ENCODE results near the gene DBNL.
A peak's percentile ranks its signal among the peaks of the same experiment; 100 is the strongest.

The DBNL gene

GRCh38 chr7:44103923-44104859, 59.7 kb downstream of the DBNL start, which contains the start of gene AEBP1:
TSS of gene AEBP1 (plus strand) at chr7:44104345. CDS start at chr7:44104666, 321 bp downstream.
- Histone ChIP-seq H3K9ac (ENCODE audit: low read depth, low read length) (peak within 1 kb of the TSS; percentile 30; the same call in 1 of the 2 replicates), H3K4me1 (ENCODE audit: insufficient read depth, low read length) (peaks cover 10% of the 10 kb centered on the region; the same call in 1 of the 2 replicates), H3K36me3 (ENCODE audit: insufficient read depth, low read length) (peaks cover 3% of the 10 kb centered on the region; the same call in 1 of the 2 replicates), H3K27ac (ENCODE audit: low read depth, low read length) (no peak within 1 kb of the TSS), H3K27me3 (ENCODE audit: insufficient read depth, low read length) (peaks cover 20% of the 10 kb centered on the region), H3K4me3 (ENCODE audit: low read length) (peak within 1 kb of the TSS; percentile 57), H3K9me3 (ENCODE audit: insufficient read depth, low read depth, low read length) (no peaks in the 10 kb centered on the region)
- WGBS: 2% methylated on average over 70 of the region's 87 CpGs

- Histone ChIP-seq H3K36me3 (ENCODE audit: insufficient read depth, low read length) (peaks cover 3% of the 10 kb centered on the region; the same call in 1 of the 2 replicates), H3K4me3 (ENCODE audit: low read length) (peak overlapping the region; percentile 57), H3K9ac (ENCODE audit: low read depth, low read length) (0 out of 2 replicates have a peak overlapping the region, but pooled peaks have one; percentile 30), H3K9me3 (ENCODE audit: insufficient read depth, low read depth, low read length) (no peaks in the 10 kb centered on the region), H3K27me3 (ENCODE audit: insufficient read depth, low read length) (peaks cover 20% of the 10 kb centered on the region), H3K4me1 (ENCODE audit: insufficient read depth, low read length) (peaks cover 10% of the 10 kb centered on the region; the same call in 1 of the 2 replicates), H3K27ac (ENCODE audit: low read depth, low read length) (no peak overlapping the region)
- WGBS: 18% methylated on average over 26 of the region's 28 CpGs
Measured at GRCh38 chr7:44104860-44105771, 60.6 kb downstream of the DBNL start.

GRCh38 chr7:44105832-44106231, 61.3 kb downstream of the DBNL start:
- H3K27ac ChIP-seq (ENCODE audit: low read depth, low read length): no peak overlapping the region
- 91% methylated on average over 2 of the region's 2 CpGs for WGBS
- no peaks in the 10 kb centered on the region for H3K9me3 ChIP-seq (ENCODE audit: insufficient read depth, low read depth, low read length)
- peaks cover 10% of the 10 kb centered on the region; the same call in 1 of the 2 replicates for H3K4me1 ChIP-seq (ENCODE audit: insufficient read depth, low read length)
- peak overlapping the region; percentile 57; the same call in 1 of the 2 replicates for H3K4me3 ChIP-seq (ENCODE audit: low read length)
- H3K27me3 ChIP-seq (ENCODE audit: insufficient read depth, low read length): peaks cover 20% of the 10 kb centered on the region
- no peak overlapping the region for H3K9ac ChIP-seq (ENCODE audit: low read depth, low read length)
- peaks cover 6% of the 10 kb centered on the region; the same call in 1 of the 2 replicates for H3K36me3 ChIP-seq (ENCODE audit: insufficient read depth, low read length)

- WGBS: 88% methylated on average over 10 of the region's 10 CpGs
- H3K27me3 ChIP-seq (ENCODE audit: insufficient read depth, low read length): peaks cover 20% of the 10 kb centered on the region
- peaks cover 11% of the 10 kb centered on the region; the same call in 1 of the 2 replicates for H3K36me3 ChIP-seq (ENCODE audit: insufficient read depth, low read length)
- H3K9ac ChIP-seq (ENCODE audit: low read depth, low read length): no peak overlapping the region
- no peak overlapping the region for H3K4me3 ChIP-seq (ENCODE audit: low read length)
- peaks cover 10% of the 10 kb centered on the region; the same call in 1 of the 2 replicates for H3K4me1 ChIP-seq (ENCODE audit: insufficient read depth, low read length)
- no peak overlapping the region for H3K27ac ChIP-seq (ENCODE audit: low read depth, low read length)
- no peaks in the 10 kb centered on the region for H3K9me3 ChIP-seq (ENCODE audit: insufficient read depth, low read depth, low read length)
Measured at GRCh38 chr7:44106311-44107065, 62.0 kb downstream of the DBNL start.

- 95% methylated on average over 18 of the region's 18 CpGs for WGBS
- Histone ChIP-seq H3K9me3 (ENCODE audit: insufficient read depth, low read depth, low read length) (no peaks in the 10 kb centered on the region), H3K4me1 (ENCODE audit: insufficient read depth, low read length) (peaks cover 10% of the 10 kb centered on the region; the same call in 1 of the 2 replicates), H3K27ac (ENCODE audit: low read depth, low read length) (no peak overlapping the region), H3K9ac (ENCODE audit: low read depth, low read length) (no peak overlapping the region), H3K27me3 (ENCODE audit: insufficient read depth, low read length) (peaks cover 20% of the 10 kb centered on the region), H3K36me3 (ENCODE audit: insufficient read depth, low read length) (peaks cover 11% of the 10 kb centered on the region; the same call in 1 of the 2 replicates), H3K4me3 (ENCODE audit: low read length) (no peak overlapping the region)
Measured at GRCh38 chr7:44107116-44107960, 62.8 kb downstream of the DBNL start.

GRCh38 chr7:44107961-44108767, 63.7 kb downstream of the DBNL start:
- H3K27ac ChIP-seq (ENCODE audit: low read depth, low read length): no peak overlapping the region
- 92% methylated on average over 21 of the region's 21 CpGs for WGBS
- peaks cover 15% of the 10 kb centered on the region; the same call in 1 of the 2 replicates for H3K36me3 ChIP-seq (ENCODE audit: insufficient read depth, low read length)
- no peak overlapping the region for H3K4me3 ChIP-seq (ENCODE audit: low read length)
- no peak overlapping the region for H3K9ac ChIP-seq (ENCODE audit: low read depth, low read length)
- no peaks in the 10 kb centered on the region for H3K9me3 ChIP-seq (ENCODE audit: insufficient read depth, low read depth, low read length)
- peaks cover 16% of the 10 kb centered on the region; the same call in 1 of the 2 replicates for H3K4me1 ChIP-seq (ENCODE audit: insufficient read depth, low read length)
- peaks cover 14% of the 10 kb centered on the region for H3K27me3 ChIP-seq (ENCODE audit: insufficient read depth, low read length)

GRCh38 chr7:44108768-44109750, 64.6 kb downstream of the DBNL start:
- peaks cover 14% of the 10 kb centered on the region; the same call in 1 of the 2 replicates for H3K4me1 ChIP-seq (ENCODE audit: insufficient read depth, low read length)
- no peak overlapping the region for H3K4me3 ChIP-seq (ENCODE audit: low read length)
- peaks cover 6% of the 10 kb centered on the region for H3K27me3 ChIP-seq (ENCODE audit: insufficient read depth, low read length)
- peaks cover 21% of the 10 kb centered on the region for H3K36me3 ChIP-seq (ENCODE audit: insufficient read depth, low read length)
- H3K9ac ChIP-seq (ENCODE audit: low read depth, low read length): no peak overlapping the region
- no peak overlapping the region for H3K27ac ChIP-seq (ENCODE audit: low read depth, low read length)
- H3K9me3 ChIP-seq (ENCODE audit: insufficient read depth, low read depth, low read length): no peaks in the 10 kb centered on the region
- 88% methylated on average over 21 of the region's 21 CpGs for WGBS

- WGBS: 96% methylated on average over 18 of the region's 18 CpGs
- Histone ChIP-seq H3K9ac (ENCODE audit: low read depth, low read length) (no peak overlapping the region), H3K36me3 (ENCODE audit: insufficient read depth, low read length) (peaks cover 30% of the 10 kb centered on the region), H3K4me3 (ENCODE audit: low read length) (no peak overlapping the region), H3K27ac (ENCODE audit: low read depth, low read length) (no peak overlapping the region), H3K9me3 (ENCODE audit: insufficient read depth, low read depth, low read length) (no peaks in the 10 kb centered on the region), H3K27me3 (ENCODE audit: insufficient read depth, low read length) (peaks cover 4% of the 10 kb centered on the region), H3K4me1 (ENCODE audit: insufficient read depth, low read length) (peaks cover 13% of the 10 kb centered on the region; the same call in 1 of the 2 replicates)
Measured at GRCh38 chr7:44109991-44110390, 65.5 kb downstream of the DBNL start.
